ENCODE data around the gene FDX1.

DNA sequence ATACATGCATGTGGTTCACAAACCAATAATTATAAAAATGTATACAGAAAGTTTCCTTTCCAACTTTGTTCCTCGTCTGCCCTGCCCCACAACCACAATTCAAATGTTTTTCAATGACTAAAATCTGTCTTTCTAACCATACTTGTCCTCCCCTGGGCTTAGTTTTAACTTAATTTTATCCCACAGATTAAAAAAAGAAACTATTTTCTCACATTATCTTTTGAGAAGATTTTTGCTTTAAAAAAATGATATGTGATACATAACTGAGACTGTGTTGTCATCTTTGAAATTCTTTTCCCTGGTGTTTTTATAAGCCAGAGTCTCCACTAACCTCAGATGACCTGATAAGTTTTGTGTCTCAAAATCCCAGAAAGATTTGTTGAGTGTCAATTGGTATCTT is 79.0 kb downstream of the FDX1 start:
- TF ChIP-seq, protein P1, sequence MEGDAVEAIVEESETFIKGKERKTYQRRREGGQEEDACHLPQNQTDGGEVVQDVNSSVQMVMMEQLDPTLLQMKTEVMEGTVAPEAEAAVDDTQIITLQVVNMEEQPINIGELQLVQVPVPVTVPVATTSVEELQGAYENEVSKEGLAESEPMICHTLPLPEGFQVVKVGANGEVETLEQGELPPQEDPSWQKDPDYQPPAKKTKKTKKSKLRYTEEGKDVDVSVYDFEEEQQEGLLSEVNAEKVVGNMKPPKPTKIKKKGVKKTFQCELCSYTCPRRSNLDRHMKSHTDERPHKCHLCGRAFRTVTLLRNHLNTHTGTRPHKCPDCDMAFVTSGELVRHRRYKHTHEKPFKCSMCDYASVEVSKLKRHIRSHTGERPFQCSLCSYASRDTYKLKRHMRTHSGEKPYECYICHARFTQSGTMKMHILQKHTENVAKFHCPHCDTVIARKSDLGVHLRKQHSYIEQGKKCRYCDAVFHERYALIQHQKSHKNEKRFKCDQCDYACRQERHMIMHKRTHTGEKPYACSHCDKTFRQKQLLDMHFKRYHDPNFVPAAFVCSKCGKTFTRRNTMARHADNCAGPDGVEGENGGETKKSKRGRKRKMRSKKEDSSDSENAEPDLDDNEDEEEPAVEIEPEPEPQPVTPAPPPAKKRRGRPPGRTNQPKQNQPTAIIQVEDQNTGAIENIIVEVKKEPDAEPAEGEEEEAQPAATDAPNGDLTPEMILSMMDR (IDR thresholded peaks at IDR 0.05; ENCODE audit: control extremely low read depth in 1 of 3, insufficient read depth in 1 of 3, low read depth in 1 of 3, low read length in 3 of 3): no peak
- TF ChIP-seq POLR2AphosphoS5 (IDR thresholded peaks at IDR 0.05; ENCODE audit: low read depth, low read length) (no peak), MAX (IDR thresholded peaks at IDR 0.05) (no peak)
